Hepatocyte (in vitro differentiated cells): ENCODE measurements around the gene ZNF764.

Source experiments
- CTCF ChIP-seq: fragments of 200-600 bp; sonication (generic); IDR thresholded peaks from 2 replicates; pipeline ENCODE4 v1.5.1; 2016; ENCODE audit warnings: antibody characterized with exemption, mild to moderate bottlenecking; ENCODE audit not compliant: poor library complexity
- EZH2phosphoT487 ChIP-seq: fragments of 200-600 bp; sonication (generic); IDR thresholded peaks from one replicate; pipeline ENCODE4 v1.6.1; 2018; ENCODE audit warnings: antibody characterized with exemption, mild to moderate bottlenecking, low read depth, moderate library complexity; ENCODE audit not compliant: unreplicated experiment, severe bottlenecking

- no peak for TF ChIP-seq CTCF
- TF ChIP-seq EZH2phosphoT487: no peak
These were observed 45.8 kb upstream of the ZNF764 start for GRCh38 chr16:30603945-30604315.
